BLaER1 treated with 17β-estradiol and CSF1 and Interleukin-3, amounts not matched to agents 10 nM and 100 nM (cell line): ENCODE results near the gene SELPLG.

ENCODE experiments used
- H3K27ac ChIP-seq, 11 experiments: shearing (Covaris generic); formaldehyde crosslinking; 2 replicates each; pipeline ENCODE4 v1.8.1; 2022
- H3K27me3 ChIP-seq, 11 experiments: shearing (Covaris generic); formaldehyde crosslinking; 2 replicates each; pipeline ENCODE4 v1.8.1; 2022
- H3K36me3 ChIP-seq, 11 experiments: shearing (Covaris generic); formaldehyde crosslinking; 2 replicates each; pipeline ENCODE4 v1.8.1; 2022
- H3K4me1 ChIP-seq, 10 experiments: shearing (Covaris generic); formaldehyde crosslinking; 2 replicates each; pipeline ENCODE4 v1.8.1; 2022
- H3K4me2 ChIP-seq, 11 experiments: shearing (Covaris generic); formaldehyde crosslinking; 2 replicates each; pipeline ENCODE4 v1.8.1; 2022
- H3K4me3 ChIP-seq, 10 experiments: shearing (Covaris generic); formaldehyde crosslinking; 2 replicates each; pipeline ENCODE4 v1.8.1; 2022
- H3K9ac ChIP-seq, 11 experiments: shearing (Covaris generic); formaldehyde crosslinking; 2 replicates each; pipeline ENCODE4 v1.8.1; 2022
- H3K9me3 ChIP-seq, 11 experiments: shearing (Covaris generic); formaldehyde crosslinking; replicated peaks in 1 of 11; 2 replicates each; pipeline ENCODE4 v1.8.1; 2022
- H4K20me1 ChIP-seq, 11 experiments: shearing (Covaris generic); formaldehyde crosslinking; 2 replicates each; pipeline ENCODE4 v1.8.1; 2022
- Cebpa-rat ChIP-seq, 11 experiments: shearing (Covaris generic); IDR thresholded peaks; 2 replicates each; pipeline ENCODE4 v1.8.1; 2022

SELPLG gene

DNA sequence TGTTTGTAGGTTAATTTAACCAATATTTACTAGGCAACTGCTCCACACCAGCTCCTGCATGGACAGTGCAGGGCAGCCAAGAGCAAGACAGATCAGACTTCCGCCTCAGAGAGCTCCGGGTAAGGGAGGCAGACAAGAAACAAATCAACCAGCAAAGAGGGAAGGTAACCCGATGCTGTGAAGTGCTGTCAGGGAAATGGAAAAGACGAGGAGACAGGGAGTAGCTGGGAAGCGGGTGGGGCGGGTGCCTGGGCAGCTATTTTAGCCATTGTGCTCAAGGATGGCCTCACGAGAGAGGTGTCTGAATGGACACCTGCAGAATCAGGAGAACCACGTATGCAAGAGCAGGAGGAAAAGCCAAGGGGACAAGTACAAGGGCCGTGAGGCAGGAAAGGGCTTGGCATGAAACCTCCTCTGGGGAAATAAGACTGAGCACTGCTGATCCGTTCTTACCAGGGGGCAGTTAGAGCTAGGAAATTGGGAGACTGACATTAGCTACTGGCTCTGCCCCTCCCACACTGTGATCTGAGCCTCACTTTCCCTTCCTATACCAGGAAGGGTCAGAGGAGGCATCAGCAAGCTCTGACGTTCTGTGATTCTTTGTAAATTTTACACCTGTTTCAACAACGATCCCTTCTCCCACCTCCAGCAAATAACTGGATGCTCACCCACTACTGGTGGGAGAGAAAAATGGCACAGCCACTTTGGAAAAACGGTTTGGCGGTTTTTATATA, 29.3 kb downstream of the SELPLG start:
- no peak overlapping the region for H3K4me3 ChIP-seq
- no peak for TF ChIP-seq Cebpa-rat (IDR thresholded peaks at IDR 0.05)
- no peak overlapping the region for H3K9ac ChIP-seq
- peak overlapping the region in 3 of 11 experiments; percentile 9 to 17 (median 15); a peak in 3 of 22 replicates for H3K4me2 ChIP-seq
- peaks cover 0 to 13% (median 0%) of the 10 kb centered on the region in 11 experiments; a peak in 4 of 22 replicates for H3K27me3 ChIP-seq
- H4K20me1 ChIP-seq, result no peaks in the 10 kb centered on the region
- H3K4me1 ChIP-seq, result peaks cover 11 to 63% (median 42%) of the 10 kb centered on the region in 10 experiments
- no peak overlapping the region for H3K27ac ChIP-seq
- H3K36me3 ChIP-seq, result no peaks in the 10 kb centered on the region
- no peaks in the 10 kb centered on the region for H3K9me3 ChIP-seq

DNA sequence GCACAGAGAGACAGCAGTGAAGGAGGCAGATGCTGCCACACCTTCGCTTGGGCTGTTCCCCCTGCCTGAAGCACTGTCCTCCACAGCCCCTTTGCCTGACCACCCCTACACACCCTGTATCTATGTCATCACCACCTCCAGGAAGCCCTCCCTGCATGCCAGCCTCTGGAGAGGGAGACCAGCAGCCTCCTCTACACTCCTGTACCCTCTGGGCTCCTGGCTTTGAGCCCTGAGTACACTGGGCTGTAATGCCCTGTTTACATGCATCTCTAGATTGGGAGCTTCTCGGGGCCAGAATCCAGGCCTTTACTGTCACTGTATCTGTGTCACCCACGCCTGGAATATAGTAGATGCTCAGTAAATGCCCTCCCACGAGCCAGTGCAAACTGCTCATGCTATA, 30.0 kb downstream of the SELPLG start:
- Histone ChIP-seq H4K20me1 (no peaks in the 10 kb centered on the region), H3K9me3 (no peaks in the 10 kb centered on the region), H3K4me3 (no peak overlapping the region), H3K27ac (no peak overlapping the region), H3K36me3 (no peaks in the 10 kb centered on the region), H3K27me3 (peaks cover 0 to 9% (median 0%) of the 10 kb centered on the region in 11 experiments; a peak in 3 of 22 replicates), H3K9ac (no peak overlapping the region), H3K4me2 (0 out of 22 replicates have a peak overlapping the region, but pooled peaks of 1 of the 11 experiments have one; percentile 5), H3K4me1 (peaks cover 9 to 56% (median 35%) of the 10 kb centered on the region in 10 experiments)
- TF ChIP-seq Cebpa-rat (IDR thresholded peaks at IDR 0.05), result no peak

- H3K4me3 ChIP-seq, result no peak overlapping the region
- H3K4me2 ChIP-seq, result 0 out of 22 replicates have a peak overlapping the region, but pooled peaks of 1 of the 11 experiments have one; percentile 5
- H3K9me3 ChIP-seq, result no peaks in the 10 kb centered on the region
- H4K20me1 ChIP-seq, result no peaks in the 10 kb centered on the region
- H3K4me1 ChIP-seq, result peaks cover 9 to 54% (median 32%) of the 10 kb centered on the region in 10 experiments
- no peak overlapping the region for H3K9ac ChIP-seq
- no peaks in the 10 kb centered on the region for H3K36me3 ChIP-seq
- H3K27ac ChIP-seq, result no peak overlapping the region
- peaks cover 0 to 3% (median 0%) of the 10 kb centered on the region in 11 experiments; a peak in 1 of 22 replicates for H3K27me3 ChIP-seq
- no peak for TF ChIP-seq Cebpa-rat (IDR thresholded peaks at IDR 0.05)
Measured at GRCh38 chr12:108602976-108603704, 30.6 kb downstream of the SELPLG start.

GRCh38 chr12:108602209-108602705, 31.4 kb downstream of the SELPLG start:
- no peaks in the 10 kb centered on the region for H3K36me3 ChIP-seq
- no peaks in the 10 kb centered on the region for H3K27me3 ChIP-seq
- no peak overlapping the region for H3K9ac ChIP-seq
- peaks cover 15 to 52% (median 31%) of the 10 kb centered on the region in 10 experiments for H3K4me1 ChIP-seq
- H4K20me1 ChIP-seq, result no peaks in the 10 kb centered on the region
- H3K27ac ChIP-seq, result no peak overlapping the region
- no peaks in the 10 kb centered on the region for H3K9me3 ChIP-seq
- H3K4me3 ChIP-seq, result no peak overlapping the region
- TF ChIP-seq Cebpa-rat (IDR thresholded peaks at IDR 0.05), result no peak
- peak overlapping the region in 3 of 11 experiments; percentile 31 to 46 (median 46); a peak in 4 of 22 replicates for H3K4me2 ChIP-seq

- H3K4me3 ChIP-seq, result no peak overlapping the region
- H3K27ac ChIP-seq, result no peak overlapping the region
- H3K9ac ChIP-seq, result no peak overlapping the region
Measured at GRCh38 chr12:108600702-108601007, 33.0 kb downstream of the SELPLG start.

GRCh38 chr12:108599948-108600701, 33.6 kb downstream of the SELPLG start:
- no peaks in the 10 kb centered on the region for H3K36me3 ChIP-seq
- no peaks in the 10 kb centered on the region for H3K9me3 ChIP-seq
- H3K27me3 ChIP-seq, result no peaks in the 10 kb centered on the region
- TF ChIP-seq Cebpa-rat (IDR thresholded peaks at IDR 0.05), result no peak
- H3K4me1 ChIP-seq, result peaks cover 15 to 50% (median 29%) of the 10 kb centered on the region in 10 experiments
- no peaks in the 10 kb centered on the region for H4K20me1 ChIP-seq
- no peak overlapping the region for H3K4me2 ChIP-seq
- no peak overlapping the region for H3K4me3 ChIP-seq
- H3K9ac ChIP-seq, result no peak overlapping the region
- H3K27ac ChIP-seq, result no peak overlapping the region

More at GRCh38 chr12:108600702-108601007, 33.0 kb downstream of the SELPLG start:
- H3K4me2 ChIP-seq, result no peak overlapping the region
- no peaks in the 10 kb centered on the region for H3K9me3 ChIP-seq
- no peak for TF ChIP-seq Cebpa-rat (IDR thresholded peaks at IDR 0.05)
- H4K20me1 ChIP-seq, result no peaks in the 10 kb centered on the region
- peaks cover 19 to 50% (median 29%) of the 10 kb centered on the region in 10 experiments for H3K4me1 ChIP-seq
- no peaks in the 10 kb centered on the region for H3K27me3 ChIP-seq
- H3K36me3 ChIP-seq, result no peaks in the 10 kb centered on the region

GRCh38 chr12:108599541-108599940, 34.2 kb downstream of the SELPLG start:
- no peak overlapping the region for H3K9ac ChIP-seq
- no peaks in the 10 kb centered on the region for H3K9me3 ChIP-seq

GRCh38 chr12:108598553-108599250, 35.0 kb downstream of the SELPLG start:
- Histone ChIP-seq H3K27ac (no peak overlapping the region; a peak in 2 of 22 replicates), H4K20me1 (no peaks in the 10 kb centered on the region), H3K4me2 (peak overlapping the region in 10 of 11 experiments; percentile 3 to 75 (median 42); a peak in 10 of 22 replicates)

More at GRCh38 chr12:108599541-108599940, 34.2 kb downstream of the SELPLG start:
- Histone ChIP-seq H3K27me3 (no peaks in the 10 kb centered on the region), H3K4me2 (no peak overlapping the region), H3K27ac (no peak overlapping the region), H3K4me1 (peaks cover 15 to 46% (median 29%) of the 10 kb centered on the region in 10 experiments), H3K4me3 (no peak overlapping the region), H3K36me3 (no peaks in the 10 kb centered on the region), H4K20me1 (no peaks in the 10 kb centered on the region)
- no peak for TF ChIP-seq Cebpa-rat (IDR thresholded peaks at IDR 0.05)

More at GRCh38 chr12:108598553-108599250, 35.0 kb downstream of the SELPLG start:
- H3K9ac ChIP-seq, result 0 out of 22 replicates have a peak overlapping the region, but pooled peaks of 1 of the 11 experiments have one; percentile 11
- TF ChIP-seq Cebpa-rat (IDR thresholded peaks at IDR 0.05), result no peak
- H3K4me3 ChIP-seq, result no peak overlapping the region
- H3K9me3 ChIP-seq, result no peaks in the 10 kb centered on the region
- H3K4me1 ChIP-seq, result peaks cover 15 to 40% (median 28%) of the 10 kb centered on the region in 10 experiments
- no peaks in the 10 kb centered on the region for H3K36me3 ChIP-seq
- H3K27me3 ChIP-seq, result no peaks in the 10 kb centered on the region
